ENCODE data around the gene LRR1. TPM values are rescaled to one million over a fixed set of nuclear protein-coding genes. Genes with fewer than 3 reads are reported as not detected.
"Not testable (repeated sequence)": the region's sequence is repeated elsewhere in the genome, so short reads cannot be mapped to it uniquely, and the experiment has no call there.

Gene LRR1
- total and polyA plus RNA-seq, 2 of the 4 experiments (the other 2 are of a cell fraction) = 11.6 to 20.8 TPM

DNA sequence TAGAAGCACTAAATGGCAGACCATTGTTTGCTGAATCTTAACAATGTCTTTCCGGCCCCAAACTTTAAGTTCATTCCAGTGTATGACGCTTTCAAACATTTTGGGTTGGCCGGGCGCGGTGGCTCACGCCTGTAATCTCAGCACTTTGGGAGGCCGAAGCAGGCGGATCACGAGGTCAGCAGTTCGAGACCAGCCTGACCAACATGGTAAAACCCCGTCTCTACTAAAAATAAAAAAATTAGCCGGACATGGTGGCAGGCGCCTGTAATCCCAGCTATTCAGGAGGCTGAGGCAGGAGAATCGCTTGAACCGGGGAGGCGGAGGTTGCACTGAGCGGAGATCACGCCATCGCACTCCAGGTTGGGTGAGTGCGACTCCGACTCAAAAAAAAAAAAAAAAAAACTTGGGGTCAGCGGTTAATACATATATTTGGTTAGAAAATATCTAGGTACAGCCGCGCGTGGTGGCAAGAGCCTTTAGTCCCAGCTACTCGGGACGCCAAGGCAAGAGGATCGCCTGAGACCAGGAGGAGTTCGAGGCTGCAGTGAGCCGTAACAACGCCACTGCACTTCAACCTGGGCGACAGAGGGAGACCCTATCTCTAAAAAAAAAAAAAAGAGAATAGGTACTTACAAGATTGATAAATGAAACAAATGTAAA lies 13.6 kb upstream of the LRR1 start:
- H4K91ac ChIP-seq (ENCODE audit: insufficient read depth, low read depth, low read length); H3K18ac ChIP-seq (ENCODE audit: low read depth, low read length); H3K27me3 ChIP-seq (ENCODE audit: control insufficient read depth, insufficient read depth, low read length); dilution Hi-C loops (cut with HindIII; ENCODE audit: low sequenced_read_pairs, unreplicated experiment); H2BK15ac ChIP-seq (ENCODE audit: low read depth, low read length); H2AK9ac ChIP-seq (replicated peaks; ENCODE audit: low read depth, low read length, poor library complexity); H3K4me1 ChIP-seq (ENCODE audit: control insufficient read depth, insufficient read depth, low read length); H2BK20ac ChIP-seq (ENCODE audit: low read depth, low read length); BruUV-seq (replicated peaks); H2AFZ ChIP-seq (replicated peaks; ENCODE audit: low read length, poor library complexity); H3K9me3 ChIP-seq (ENCODE audit: control insufficient read depth, insufficient read depth, low read length); in situ Hi-C loops (cut with MboI; ENCODE audit: low sequenced_read_pairs); DNase-seq; intact Hi-C loops (cut with micrococcal nuclease); H4K5ac ChIP-seq (ENCODE audit: low read depth, low read length); ATAC-seq (ENCODE audit: low read depth); H2BK120ac ChIP-seq (ENCODE audit: low read depth, low read length): not testable (repeated sequence)
- H3K23ac ChIP-seq (ENCODE audit: low read depth, low read length) = 0 out of 2 replicates have a peak overlapping the region, but pooled peaks have one; percentile 94
- ChIA-PET POLR2A (ENCODE audit: unreplicated experiment) (interaction anchor here (0.5 to 0.7 kb wide), 2 partner anchors 10 to 16 kb away, joined by 3 to 9 read pairs; no protein-coding TSS in a partner anchor), CTCF (interaction anchor here (0.7 kb wide), 1 partner anchor 8 kb away, joined by 3 read pairs; no protein-coding TSS in a partner anchor)
- H3K4me3 ChIP-seq (ENCODE audit: insufficient read depth, low read depth, low read length) = peak overlapping the region; percentile 86
- peak overlapping the region; percentile 85 for H2BK5ac ChIP-seq (ENCODE audit: low read depth, low read length, poor library complexity, severe bottlenecking)
- peak overlapping the region; percentile 18; the same call in 1 of the 2 replicates for H3K4ac ChIP-seq (ENCODE audit: low read depth, low read length)
- peak overlapping the region; percentile 55 to 88; a peak in 3 of 4 replicates for H4K8ac ChIP-seq (ENCODE audit: low read depth in 2 of 2, low read length in 2 of 2)
- peak overlapping the region; percentile 37; the same call in 1 of the 2 replicates for H3K14ac ChIP-seq (replicated peaks; ENCODE audit: low read depth, low read length)
- peak overlapping the region; percentile 91 for H3K4me2 ChIP-seq (ENCODE audit: low read depth, low read length)
- peaks cover 21 to 54% of the 10 kb centered on the region in 2 experiments for H3K79me1 ChIP-seq (ENCODE audit: low read depth in 1 of 2, low read length in 2 of 2)
- peaks cover 14% of the 10 kb centered on the region for H3K9me1 ChIP-seq (ENCODE audit: insufficient read depth, low read length)
- peaks cover 52% of the 10 kb centered on the region for H4K20me1 ChIP-seq (ENCODE audit: insufficient read depth, low read length)
- peaks cover 17% of the 10 kb centered on the region for H3K36me3 ChIP-seq (ENCODE audit: control insufficient read depth, insufficient read depth, low read length)
- H3K56ac ChIP-seq (ENCODE audit: extremely low read depth, insufficient read depth, low read length) = peak overlapping the region; percentile 85
- 27% methylated on average over 8 of the region's 32 CpGs; no CpG with 5 or more reads in 1 of the 2 experiments for WGBS, 2 experiments (ENCODE audit: extremely low coverage in 2 of 2, insufficient read length in 1 of 2)
- peak overlapping the region; percentile 84; the same call in 1 of the 2 replicates for H2AK5ac ChIP-seq (ENCODE audit: low read depth, low read length)
- H3K27ac ChIP-seq (ENCODE audit: insufficient read depth, low read length) = peak overlapping the region; percentile 50; the same call in 1 of the 2 replicates
- H3K9ac ChIP-seq (ENCODE audit: low read depth, low read length) = peak overlapping the region; percentile 95
